GM12874 (cell line): ENCODE measurements around the gene GRP.

Experiments used
- CTCF ChIP-seq: IDR thresholded peaks from 2 replicates; pipeline ENCODE4 v1.5.1; 2011; ENCODE audit warnings: low read depth, mild to moderate bottlenecking, control low read depth, low read length, moderate library complexity; ENCODE audit not compliant: insufficient read depth

GRP gene

DNA sequence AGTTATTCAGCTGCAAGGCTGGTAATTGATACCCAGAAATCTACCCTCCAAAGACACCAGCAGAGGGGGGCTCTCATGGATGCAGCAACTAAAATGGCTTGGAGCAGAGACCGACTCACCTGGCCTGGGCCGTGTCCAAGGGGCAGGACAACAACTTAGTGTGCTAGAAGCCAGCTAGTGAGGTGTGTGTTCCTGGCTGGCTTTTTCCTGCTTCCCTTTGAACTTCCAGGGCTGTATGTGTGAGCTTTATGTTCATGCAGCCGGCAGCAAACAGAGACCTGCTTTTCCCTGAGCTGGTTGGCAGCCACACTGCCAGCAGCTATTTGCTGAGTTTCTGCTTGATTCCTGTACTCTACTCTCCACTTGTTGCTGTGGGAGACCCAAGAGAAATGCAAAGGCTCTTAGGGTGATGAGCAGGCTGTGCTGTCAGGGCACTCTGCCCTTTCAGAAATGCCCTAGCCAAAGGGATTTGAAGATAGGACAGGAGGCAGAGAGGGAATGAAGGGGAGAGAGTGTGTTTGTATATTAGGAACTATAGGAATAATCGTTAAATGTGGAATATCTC lies 23.7 kb upstream of the GRP start:
- TF ChIP-seq CTCF = no peak

- no peak for TF ChIP-seq CTCF
Observed at GRCh38 chr18:59197636-59198035, 22.3 kb upstream of the GRP start.

DNA sequence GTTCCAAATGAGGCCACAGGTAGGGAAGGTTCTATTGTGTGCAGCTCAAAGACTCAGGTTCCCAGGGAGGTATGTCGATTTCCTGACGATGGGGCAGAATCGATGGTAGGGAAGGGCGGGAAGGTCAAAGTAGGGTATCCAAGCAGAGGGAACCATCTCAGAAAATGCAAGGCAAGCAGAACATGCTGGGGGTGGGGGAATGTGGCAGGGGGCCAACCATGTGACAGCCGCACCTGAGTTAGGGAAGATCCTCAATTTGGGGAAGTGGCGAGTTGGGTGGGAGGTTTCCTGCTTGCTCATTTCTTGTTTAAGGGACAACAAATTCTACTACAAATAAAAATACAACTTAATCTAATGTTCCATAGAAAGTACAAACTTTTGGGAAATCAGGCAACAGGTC lies 21.7 kb upstream of the GRP start:
- TF ChIP-seq CTCF = no peak

- TF ChIP-seq CTCF = no peak
Observed at GRCh38 chr18:59200787-59201186, 19.2 kb upstream of the GRP start.

GRCh38 chr18:59202258-59202820 lies 17.6 kb upstream of the GRP start:
- no peak for TF ChIP-seq CTCF

DNA sequence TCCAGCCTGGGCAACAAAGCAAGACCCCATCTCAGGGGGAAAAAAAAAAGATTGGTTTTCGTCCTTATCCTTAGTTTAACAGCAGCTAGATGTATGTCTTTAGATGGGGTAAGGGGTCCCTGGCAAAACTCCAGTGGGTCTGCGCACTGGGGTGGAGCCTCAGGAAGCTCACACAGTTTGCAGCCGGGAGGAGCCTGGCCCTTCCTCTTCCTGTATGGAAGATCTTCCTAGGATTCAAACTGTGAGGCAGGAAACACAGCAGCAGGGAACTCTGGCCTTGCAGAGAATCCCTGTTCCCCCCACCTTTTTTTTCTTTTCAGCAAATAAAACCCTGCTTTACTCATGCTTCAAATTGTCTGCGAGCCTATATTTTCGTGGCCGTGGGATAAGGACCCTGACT lies 12.5 kb upstream of the GRP start:
- no peak for TF ChIP-seq CTCF

DNA sequence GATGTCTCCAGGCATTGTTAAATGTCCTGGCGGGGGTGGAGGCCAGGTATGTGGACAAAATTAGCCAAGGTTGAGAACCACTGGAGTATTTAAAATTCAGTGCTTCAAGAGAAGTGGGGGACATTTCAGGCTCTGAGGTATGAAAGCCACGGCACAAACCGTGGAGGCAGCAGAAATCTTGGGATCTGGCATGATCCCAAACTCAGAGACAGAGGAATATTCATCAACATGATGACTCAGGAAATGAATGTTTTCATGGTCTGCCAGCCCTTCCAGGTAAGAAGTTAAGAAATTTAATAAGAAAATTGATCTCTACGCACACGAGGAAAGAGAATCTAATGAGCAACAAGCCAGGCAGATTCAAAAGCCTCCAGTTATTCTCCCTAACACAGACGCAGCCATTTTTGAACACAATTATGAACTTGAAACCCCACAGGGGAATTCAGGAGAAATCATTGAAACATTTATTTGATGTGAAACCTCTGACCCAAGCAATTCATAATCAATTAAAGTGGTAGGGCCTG lies 11.3 kb upstream of the GRP start:
- TF ChIP-seq CTCF = no peak

GRCh38 chr18:59210299-59210698 lies 9.7 kb upstream of the GRP start:
- no peak for TF ChIP-seq CTCF
